Measurements from ENCODE around the gene SPNS1. TPM values are rescaled to one million over a fixed set of nuclear protein-coding genes. Genes with fewer than 3 reads are reported as not detected.

SPNS1 gene
- 41.3 and 42.4 TPM in 2 replicates for total RNA-seq

DNA sequence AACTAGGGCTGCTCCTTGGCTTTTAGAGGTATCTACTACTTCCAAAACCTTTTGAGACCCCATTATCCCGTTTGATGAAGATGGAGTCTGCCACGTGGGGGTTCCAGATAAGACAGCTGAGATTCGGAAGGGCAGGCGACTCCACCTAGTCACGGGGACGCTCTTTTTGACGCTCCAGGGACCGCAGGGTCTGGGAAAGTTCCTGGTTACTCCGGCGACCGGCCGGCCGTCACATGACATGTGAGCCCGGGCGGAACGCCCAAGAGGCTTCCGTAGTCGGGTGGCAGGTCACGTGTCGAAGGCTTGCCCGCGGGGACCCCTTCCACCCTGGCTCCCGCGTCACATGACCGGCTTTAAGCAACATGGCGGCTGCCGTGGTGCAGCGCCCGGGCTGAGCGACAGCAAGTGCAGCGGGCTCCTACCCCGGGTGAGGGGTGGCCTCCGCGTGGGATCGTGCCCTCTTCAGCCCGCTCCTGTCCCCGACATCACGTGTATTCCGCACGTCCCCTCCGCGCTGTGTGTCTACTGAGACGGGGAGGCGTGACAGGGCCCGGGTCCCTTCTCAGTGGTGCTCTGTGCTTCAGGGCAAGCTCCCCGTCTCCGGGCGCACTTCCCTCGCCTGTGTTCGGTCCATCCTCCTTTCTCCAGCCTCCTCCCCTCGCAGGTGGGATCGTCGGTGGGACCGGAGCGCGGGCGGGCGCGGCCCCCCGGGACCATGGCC is at the start of gene SPNS1:
TSS of gene SPNS1 (plus strand) at position 342 of the 721 bp plus-strand sequence. CDS start at position 716, 374 bp downstream.

DNA sequence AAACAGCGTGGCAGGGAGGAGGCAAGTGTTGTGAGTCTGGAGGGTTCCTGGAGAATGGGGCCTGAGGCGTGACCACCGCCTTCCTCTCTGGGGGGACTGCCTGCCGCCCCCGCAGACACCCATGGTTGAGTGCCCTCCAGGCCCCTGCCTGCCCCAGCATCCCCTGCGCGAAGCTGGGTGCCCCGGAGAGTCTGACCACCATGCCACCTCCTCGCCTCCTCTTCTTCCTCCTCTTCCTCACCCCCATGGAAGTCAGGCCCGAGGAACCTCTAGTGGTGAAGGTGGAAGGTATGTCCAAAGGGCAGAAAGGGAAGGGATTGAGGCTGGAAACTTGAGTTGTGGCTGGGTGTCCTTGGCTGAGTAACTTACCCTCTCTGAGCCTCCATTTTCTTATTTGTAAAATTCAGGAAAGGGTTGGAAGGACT is 42.8 kb upstream of the SPNS1 start, which contains the start of gene CD19:
TSS of gene CD19 (plus strand) at position 171 of the 425 bp plus-strand sequence. CDS start at position 201, 30 bp downstream.

GRCh38 chr16:28950648-28951409 is 23.7 kb upstream of the SPNS1 start, which contains the start of gene NFATC2IP:
Gene NFATC2IP, plus strand, starts transcription at chr16:28950937. Its CDS starts 75 bp downstream, at chr16:28951012.

DNA sequence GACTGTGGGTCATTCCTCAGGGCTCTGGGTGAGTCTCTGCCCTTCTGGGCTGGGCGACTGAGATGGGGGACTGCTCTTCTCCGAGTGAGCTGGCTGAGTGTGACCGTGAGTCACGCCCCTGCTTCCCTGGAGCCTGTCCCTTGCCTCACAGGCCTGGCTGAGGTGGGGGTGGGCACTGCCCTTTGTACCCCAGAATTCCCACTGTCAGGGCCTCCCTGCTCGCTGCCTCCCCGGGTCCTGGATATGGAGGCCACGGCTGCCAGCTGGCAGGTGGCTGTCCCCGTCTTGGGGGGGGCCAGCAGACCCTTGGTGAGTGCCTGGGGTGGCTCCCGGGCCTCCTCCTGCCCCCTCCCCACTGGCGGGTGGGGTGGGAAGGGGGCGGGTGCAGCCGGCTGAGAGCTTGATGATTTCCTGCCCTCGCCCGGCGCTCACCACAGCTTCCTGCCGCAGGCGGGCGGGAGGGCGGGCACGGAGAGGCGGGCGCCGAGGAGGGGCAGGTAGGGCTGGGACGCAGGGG is 10.1 kb downstream of the SPNS1 start, which contains the start of gene LAT:
TSS of gene LAT (plus strand) at position 434 of the 517 bp plus-strand sequence. CDS start 366 bp downstream, outside the sequence.

Other genes starting within 250 kb of the SPNS1 start
- gene NPIPB9, start 223.0 kb upstream of the SPNS1 start, total RNA-seq = 0.72 and 1.7 TPM in 2 replicates
- gene ATXN2L, start 151.8 kb upstream of the SPNS1 start, total RNA-seq = 54.0 and 66.5 TPM in 2 replicates
- 82.1 and 108 TPM in 2 replicates for gene TUFM, start 128.4 kb upstream of the SPNS1 start, total RNA-seq
- gene SH2B1, start 110.9 kb upstream of the SPNS1 start, total RNA-seq = 14.7 and 17.3 TPM in 2 replicates
- gene ATP2A1, start 96.3 kb upstream of the SPNS1 start, total RNA-seq = 0.20 and 0.36 TPM in 2 replicates
- 25.1 and 39.3 TPM in 2 replicates for gene RABEP2, start 49.5 kb upstream of the SPNS1 start, total RNA-seq
- gene CD19, start 42.8 kb upstream of the SPNS1 start, total RNA-seq = not detected in 2 replicates
- 17.7 and 21.1 TPM in 2 replicates for gene NFATC2IP, start 23.8 kb upstream of the SPNS1 start, total RNA-seq
- gene LAT, start 10.3 kb downstream of the SPNS1 start, total RNA-seq = 0.78 and 2.3 TPM in 2 replicates